Right hindlimb (tissue), 1 donor: ENCODE data around the gene RFC2.
"Not testable (repeated sequence)": the region's sequence is repeated elsewhere in the genome, so short reads cannot be mapped to it uniquely, and the experiment has no call there.

Source experiments
- DNase-seq: peaks from one replicate; pipeline ENCODE4 v3.0.0-alpha.2; 2018

The RFC2 gene

DNA sequence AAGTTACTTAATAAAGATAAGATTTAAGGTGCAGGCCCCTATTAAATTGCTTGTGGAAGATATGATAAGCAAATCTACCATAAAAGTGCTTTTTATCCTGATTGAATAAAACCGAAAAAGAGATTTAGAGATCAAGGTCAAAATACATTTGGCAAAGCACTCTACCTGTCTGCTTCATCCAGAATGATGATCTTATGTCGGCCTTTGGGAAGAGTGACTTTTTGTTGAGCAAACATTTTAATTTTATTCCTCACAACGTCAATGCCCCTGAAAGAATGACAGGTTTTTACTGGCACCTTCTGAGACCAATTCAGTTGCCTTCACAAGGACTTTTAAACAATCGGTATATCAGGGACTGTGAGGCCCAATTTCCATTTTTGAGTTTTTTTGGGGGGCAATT lies 7.7 kb downstream of the RFC2 start:
- DNase-seq = no peak

DNA sequence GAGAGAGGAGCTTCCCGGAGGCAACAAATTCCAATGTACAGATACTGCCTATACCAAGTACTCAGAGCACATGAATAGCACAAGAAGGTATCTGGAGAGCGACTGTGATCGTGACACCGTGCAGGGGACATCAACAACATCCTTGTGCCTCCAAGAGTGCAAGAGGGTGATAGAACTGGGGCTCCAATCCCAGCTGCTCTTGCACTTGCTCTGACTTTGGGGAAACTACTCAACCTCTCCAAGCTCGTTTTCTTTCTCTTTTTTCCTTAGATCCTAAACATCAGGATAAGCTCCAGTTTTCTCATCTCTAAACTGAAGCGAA lies 12.1 kb downstream of the RFC2 start:
- DNase-seq = no peak

DNA sequence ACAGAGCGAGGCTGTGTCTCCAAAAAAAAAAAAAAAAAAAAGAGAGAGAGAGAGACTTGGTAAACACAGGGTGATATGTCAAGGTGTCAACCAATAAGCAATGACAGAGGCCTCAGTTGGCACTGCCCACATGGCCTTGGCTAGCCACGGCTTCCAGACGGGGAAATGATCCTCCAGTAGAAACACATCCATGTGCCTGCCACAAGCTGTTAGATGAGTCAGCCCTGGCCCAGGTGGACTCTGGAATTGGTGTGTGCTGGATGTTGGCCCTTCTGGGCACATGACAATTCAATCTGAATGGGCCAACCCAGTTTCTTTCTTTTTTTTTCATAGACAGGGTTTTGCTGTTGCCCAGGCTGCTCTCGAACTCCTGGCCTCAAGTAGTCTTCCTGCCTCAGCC lies 13.7 kb downstream of the RFC2 start:
- DNase-seq = no peak

DNA sequence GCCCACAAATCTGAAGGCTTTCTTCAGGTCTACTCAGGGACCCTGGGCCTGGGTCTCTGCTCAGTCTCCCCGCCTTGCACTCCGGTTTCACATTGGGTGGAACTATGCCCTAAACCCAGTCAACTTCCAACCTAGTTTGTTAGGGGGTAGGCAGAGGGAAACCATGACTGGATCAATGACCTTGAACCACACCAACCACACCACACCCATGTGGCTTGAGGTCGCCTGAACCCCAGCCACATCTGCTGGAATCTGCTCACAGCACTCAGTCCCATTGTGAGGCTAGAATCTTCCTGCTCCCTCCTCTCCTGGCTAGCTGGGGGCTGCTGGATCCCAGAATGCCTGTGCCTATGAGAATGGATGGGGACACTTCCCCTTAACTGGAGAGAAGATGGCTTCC lies 17.9 kb downstream of the RFC2 start:
- no peak for DNase-seq

DNA sequence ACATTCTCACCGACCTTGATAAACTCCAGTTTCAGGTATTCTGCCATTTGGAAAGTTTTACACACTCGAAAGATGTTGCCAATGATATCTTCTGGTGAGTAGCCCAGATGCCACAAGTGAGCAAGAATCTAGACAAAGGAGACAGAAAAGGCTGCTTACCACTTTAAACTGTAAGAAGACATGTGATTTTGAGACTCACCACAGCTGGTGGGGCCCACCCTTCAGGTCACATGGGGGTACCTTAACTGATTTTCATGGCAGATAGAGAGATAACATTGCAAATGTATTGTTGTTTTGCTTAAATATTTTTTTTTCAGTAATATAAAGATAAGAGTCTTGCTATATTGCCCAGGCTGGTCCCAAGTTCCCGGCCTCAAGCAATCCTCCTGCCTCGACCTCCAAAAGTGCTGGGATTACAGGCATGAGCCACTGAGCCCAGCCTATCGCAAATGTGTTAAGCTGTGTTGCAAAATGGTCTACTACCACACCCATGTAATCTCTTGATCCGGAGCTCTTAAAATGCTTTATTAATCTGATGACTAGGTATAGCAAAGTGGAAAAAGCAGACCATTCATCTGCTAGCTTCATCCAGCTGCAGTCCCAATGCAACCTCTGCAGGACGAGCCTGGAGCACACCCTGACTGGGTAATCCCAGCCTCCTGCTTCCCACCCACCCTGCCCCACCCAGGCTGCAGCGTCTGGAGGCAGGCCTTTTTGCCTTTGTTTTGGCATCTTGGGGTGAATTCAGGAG lies 18.5 kb downstream of the RFC2 start:
- no peak for DNase-seq

DNA sequence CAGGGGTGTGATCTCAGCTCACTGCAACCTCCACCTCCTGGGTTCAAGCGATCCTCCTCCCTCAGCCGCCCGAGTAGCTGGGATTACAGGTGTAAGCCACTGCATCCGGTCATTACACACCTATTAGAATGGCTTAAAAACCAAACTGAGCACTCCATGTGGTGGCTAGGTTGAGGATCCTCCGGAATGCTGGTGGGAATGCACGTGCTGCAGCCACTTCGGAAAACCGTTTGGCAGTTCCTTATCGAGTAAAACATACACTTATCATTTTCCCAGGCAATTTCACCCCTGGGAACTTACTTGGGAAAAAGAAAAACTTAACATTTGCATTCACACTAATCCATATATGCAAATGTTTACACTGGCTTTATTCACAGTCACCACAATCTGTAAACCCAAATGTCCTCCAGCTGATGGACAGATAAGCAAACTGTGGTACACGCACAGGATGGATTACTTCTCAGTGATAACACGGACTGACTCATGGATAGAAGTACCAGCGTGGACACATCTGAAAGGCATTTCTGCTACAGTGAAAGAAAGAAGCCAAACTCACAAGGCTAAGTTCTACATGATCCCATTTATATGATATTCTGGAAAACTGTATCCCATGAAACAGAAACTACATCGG lies 20.4 kb downstream of the RFC2 start:
- no peak for DNase-seq

DNA sequence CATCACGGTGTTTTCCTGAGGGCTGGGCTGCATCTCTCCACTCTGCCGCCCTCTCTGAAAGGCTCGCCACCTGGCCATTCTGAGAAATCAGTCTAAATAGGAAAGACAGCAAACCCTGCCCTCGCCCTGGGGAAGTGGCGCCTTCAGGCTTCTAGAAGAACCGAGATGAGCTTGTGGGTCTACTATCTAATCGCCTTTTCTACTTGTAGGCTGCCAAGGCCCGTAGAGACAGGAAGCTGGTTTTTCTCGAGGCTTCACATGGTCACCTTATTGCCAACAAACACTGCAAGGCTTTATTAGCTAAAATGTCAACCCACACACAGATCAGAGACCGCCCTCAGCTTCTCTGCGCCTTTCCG lies 23.0 kb downstream of the RFC2 start:
- DNase-seq = no peak

DNA sequence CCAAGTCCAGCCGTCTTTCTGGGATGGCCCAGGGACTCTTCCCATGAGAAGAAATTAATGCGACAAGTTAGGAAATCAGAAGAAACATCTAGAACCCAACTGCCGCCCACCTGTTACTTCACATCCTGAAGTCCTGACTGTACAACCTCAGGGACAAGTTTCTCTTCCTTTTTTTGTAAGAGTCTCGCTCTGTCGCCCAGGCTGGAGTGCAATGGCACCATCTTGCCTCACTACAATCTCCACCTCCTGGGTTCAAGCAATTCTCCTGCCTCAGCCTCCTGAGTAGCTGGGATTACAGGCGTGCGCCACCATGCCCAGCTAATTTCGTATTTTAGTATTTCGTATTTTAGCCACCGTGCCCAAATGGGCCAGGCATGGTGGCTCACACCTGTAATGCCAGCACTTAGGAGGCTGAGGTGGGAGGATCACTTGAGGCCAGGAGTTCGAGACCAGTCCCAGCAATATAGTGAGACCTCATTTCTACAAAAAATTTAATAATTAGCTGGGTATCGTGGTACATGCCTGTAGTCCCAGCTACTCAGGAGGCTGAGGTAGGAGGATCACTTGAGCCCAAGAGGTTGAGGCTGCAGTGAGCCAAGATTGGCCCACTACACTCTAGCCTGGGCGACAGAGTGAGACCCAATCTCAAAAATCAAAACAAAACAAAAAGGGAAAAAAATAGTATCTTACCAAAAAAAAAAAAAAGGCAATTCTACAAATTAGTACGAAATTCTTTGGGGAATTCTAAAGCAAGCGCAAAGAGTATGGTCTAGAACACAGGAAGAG lies 23.6 kb downstream of the RFC2 start:
- no peak for DNase-seq

DNA sequence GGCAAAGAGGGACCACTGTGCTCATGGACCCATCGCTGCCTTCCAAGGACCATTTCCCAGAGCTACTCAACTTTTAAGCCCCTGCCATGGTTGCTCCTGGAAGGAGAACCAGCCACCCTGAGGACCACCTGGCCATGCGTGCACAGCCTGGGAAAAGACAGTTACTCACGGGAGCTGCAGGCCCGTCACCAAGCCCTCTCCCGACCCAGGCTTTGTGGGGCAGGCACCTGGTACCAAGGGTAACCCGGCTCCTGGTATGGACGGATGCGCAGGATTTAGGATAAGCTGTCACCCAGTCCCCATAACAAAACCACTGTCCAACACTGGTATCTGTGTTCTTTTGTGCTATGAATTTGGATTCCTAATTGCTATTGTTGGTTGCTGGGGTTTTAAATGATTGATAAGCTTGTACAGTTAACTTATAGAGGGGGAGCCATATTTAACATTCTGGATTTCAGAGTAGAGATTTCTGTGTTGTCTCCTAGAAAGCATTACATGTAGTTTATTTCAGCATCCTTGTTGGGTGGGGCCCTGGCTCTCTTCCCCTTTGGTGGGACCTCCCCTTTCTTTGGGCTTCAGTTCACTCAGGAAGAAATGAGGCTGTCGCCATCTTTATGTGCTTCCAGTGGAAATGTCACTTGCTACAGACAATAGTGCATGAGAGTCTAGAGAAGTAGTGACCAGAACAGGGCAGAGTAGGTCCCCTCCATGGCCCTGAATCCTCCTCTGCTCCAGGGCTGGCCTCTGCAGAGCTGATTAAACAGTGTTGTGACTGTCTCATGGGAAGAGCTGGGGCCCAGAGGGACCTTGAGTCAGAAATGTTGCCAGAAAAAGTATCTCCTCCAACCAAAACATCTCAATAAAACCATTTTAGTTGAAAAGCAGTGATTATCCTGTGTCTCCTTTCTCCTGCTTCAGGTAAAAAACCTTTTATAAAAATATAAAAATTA lies 25.0 kb downstream of the RFC2 start:
- no peak for DNase-seq

DNA sequence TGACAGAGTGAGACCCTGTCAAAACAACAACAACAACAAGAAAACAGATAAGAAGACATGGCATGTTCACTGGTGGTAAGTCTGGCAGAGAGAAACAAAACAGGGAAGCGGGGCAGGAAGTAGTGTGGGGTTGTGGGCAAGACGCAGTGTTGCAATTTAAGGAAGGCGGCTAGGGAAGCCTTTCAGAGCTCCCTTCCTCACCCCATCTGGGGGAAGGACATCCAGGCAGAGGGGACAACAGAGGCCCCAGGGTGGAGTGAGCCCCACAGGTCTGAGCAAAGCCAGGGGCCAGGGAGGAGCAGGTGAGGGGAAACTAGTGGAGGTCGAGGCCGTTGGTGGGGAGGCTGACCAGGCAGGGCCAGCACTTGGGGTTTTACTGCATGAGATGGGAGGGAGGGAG lies 27.6 kb downstream of the RFC2 start:
- DNase-seq = no peak

DNA sequence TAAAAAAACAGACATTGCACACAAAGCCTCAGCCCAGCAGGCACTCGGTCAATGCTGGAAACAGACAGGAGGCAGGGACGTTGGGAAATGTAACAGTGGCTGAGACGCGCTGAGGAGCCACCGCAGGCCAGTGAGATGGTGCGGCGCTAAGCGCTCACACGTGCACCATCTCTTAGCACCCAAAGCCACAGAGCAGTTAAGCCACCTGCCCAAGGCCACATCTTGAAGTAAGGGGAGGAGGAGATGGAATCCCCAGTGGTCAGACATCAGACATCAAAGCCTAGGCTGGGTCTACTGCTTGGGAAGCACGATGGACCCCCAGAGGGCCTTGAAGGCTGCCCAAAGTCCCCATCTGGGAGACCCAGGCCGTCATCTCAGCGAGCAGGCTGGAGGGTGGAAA lies 28.8 kb downstream of the RFC2 start:
- DNase-seq = no peak

DNA sequence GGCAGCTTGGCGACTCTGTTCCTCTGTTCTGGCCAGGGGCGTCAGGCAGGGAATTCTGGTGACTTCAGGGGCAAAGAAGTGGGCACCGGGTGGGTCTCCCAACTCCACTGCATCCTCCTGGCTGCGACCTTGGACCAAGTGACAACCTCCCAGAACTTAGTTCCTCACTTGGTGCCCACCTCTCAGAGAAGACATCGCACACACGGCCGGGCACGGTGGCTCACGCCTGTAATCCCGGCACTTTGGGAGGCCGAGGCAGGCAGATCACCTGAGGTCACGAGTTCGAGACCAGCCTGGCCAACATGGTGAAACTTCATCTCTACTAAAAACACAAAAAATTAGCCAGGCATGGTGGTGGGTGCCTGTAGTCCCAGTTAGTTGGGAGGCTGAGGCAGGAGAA lies 29.3 kb downstream of the RFC2 start:
- DNase-seq = not testable (repeated sequence)

DNA sequence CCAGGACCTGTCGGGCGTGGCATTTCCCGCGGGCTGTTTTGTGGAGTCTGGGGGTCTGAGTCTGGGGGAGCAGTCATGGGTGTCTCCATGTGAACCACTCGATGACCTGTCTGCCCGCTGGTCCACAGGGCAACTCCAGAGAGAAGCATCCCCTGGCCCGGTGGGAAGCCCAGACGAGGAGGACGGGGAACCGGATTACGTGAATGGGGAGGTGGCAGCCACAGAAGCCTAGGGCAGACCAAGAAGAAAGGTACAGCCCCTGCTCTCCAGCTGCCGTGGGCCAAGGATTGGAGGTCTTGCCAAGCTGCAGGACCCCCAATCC lies 29.7 kb downstream of the RFC2 start:
- DNase-seq = no peak

DNA sequence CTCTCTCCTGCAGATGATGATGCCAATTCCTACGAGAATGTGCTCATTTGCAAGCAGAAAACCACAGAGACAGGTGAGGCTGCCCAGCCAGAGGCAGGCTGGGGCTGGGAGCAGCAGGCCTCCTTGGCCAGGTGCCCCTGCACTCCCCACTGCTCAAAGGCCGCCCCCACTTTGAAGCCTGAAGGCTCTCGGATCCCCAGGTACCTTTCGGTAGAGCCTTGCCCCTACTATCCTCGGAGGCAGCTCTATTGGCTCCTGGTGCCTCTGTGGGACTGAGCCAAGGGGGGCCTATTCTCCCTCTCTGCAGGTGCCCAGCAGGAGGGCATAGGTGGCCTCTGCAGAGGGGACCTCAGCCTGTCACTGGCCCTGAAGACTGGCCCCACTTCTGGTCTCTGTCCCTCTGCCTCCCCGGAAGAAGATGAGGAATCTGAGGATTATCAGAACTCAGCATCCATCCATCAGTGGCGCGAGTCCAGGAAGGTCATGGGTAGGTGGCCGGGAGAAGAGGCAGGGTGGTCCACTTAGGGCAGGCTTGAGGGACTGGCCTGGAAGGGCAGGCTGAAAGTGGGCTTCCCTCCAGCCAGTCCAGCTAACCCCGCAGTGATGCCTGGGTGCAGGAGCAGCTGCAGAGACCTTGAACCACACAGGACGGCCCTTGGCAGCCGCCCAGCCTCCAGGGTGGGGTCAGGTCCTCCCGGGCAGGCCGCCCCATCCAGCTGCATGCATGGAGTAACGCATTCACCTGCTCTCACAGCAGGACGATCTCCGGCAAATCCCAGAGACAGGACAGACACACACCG lies 30.3 kb downstream of the RFC2 start:
- no peak for DNase-seq

DNA sequence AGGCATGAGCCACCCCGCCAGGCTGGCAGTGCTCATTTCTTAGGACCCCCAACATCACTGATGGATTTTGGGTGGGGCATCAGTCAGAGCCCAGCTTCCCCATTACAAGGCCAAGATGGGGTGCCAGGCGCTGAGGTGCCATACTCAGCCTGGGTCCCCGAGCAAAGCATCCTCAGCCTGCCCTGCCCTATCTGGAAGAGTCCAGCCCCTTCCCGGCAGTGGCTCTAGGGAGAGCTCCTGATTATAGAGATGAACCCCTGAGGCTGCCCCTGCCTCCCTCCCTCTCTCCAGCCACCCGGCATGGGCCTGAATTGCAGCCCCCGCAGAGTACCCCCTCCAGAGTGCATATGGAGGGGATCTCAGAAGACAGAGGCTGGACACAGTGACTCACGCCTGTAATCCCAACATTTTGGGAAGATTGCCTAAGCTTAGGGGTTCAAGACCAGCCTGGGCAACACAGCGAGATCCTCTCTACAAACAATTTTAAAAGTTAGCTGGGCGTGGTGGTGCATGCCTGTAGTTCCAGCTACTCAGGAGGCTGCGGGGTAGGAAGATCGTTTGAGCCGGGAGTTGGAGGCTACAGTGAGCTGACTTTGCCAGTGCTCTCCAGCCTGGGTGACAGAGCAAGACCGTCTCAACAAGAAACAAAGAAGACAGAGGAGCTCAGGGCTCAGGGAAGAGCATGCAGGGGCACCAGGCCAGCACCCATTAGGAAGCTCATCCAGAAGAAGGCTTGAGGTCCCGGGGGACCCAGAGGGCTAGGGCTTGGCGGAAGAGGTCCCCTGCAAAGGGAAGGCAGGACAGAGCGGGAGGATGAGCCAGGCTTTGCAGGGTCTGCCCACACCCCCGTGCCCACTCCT lies 31.1 kb downstream of the RFC2 start:
- no peak for DNase-seq

DNA sequence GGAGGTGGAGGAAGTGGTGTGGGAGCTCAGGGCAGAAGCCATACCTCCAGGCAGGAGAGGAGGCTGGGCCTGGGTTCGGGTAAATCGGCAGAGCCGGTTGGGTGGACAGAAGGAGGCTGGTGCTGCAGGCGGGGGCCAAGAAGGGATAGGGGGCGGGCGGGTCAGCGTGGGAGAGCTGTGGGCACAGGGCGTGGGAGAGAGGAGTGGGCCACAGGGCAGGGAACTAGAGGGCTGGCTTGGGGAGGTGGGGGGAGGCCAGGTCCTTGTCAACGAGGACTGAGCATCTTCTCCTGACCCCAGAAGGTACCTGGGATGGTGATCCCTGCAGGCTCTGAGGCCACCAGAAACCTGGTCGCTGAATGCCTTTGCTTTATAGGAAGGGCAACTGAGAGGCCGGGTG lies 32.5 kb downstream of the RFC2 start:
- DNase-seq = no peak

DNA sequence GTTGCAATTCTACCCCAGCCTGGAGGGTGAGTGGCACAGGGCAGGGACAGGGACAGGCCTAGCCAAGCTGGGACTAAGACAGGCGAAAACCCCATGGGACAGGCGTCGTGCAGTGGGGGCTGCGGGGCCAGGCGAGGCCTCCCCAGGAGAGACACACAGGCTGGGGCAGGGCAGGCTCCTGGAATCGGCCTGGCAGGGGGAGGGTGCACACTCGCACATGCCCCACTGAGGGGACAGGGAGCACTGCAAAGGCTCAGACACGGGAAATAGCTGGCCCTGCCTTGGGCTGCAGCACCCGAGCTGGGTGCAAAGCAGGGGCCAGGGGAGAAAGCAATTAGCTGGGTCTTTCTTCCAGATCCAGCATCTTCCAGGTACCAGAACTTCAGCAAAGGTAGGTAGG lies 34.0 kb downstream of the RFC2 start:
- no peak for DNase-seq

DNA sequence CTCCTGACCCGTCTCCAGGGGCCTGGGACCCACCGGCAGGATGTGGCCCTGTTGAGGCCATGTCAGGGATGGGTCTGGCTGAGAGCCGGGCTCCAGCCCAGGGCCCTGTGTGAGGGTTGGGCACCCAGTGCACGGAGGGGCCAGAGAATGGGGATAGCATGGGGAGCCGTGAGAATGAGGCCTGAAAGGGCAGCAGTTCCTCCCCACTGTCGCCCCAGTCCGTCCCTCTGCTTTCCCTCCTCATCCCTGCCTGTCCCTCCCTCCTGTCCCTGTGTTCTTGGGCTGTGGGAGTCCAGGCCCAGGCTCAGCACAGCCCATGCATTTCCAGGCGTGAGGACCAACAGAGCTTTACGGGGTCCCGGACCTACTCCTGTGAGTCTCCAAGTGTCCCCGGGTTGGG lies 34.8 kb downstream of the RFC2 start:
- DNase-seq = no peak

DNA sequence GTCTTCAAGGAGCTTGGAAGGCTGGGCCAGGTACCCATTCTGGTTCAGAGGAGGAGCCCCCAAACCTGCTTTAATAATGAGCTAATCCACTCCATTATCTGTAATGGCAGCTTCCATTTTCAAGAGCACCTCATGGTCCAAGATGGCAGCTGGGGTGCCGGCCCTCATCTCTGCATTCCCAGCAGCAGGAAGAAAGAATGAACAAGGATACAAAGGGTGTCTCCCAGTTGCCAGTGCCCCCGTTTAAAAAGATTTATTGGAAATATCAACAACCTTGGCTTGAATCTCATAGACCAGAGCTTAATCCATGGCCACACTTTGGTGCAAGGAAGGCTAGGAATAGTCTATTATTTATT lies 35.9 kb downstream of the RFC2 start:
- no peak for DNase-seq

DNA sequence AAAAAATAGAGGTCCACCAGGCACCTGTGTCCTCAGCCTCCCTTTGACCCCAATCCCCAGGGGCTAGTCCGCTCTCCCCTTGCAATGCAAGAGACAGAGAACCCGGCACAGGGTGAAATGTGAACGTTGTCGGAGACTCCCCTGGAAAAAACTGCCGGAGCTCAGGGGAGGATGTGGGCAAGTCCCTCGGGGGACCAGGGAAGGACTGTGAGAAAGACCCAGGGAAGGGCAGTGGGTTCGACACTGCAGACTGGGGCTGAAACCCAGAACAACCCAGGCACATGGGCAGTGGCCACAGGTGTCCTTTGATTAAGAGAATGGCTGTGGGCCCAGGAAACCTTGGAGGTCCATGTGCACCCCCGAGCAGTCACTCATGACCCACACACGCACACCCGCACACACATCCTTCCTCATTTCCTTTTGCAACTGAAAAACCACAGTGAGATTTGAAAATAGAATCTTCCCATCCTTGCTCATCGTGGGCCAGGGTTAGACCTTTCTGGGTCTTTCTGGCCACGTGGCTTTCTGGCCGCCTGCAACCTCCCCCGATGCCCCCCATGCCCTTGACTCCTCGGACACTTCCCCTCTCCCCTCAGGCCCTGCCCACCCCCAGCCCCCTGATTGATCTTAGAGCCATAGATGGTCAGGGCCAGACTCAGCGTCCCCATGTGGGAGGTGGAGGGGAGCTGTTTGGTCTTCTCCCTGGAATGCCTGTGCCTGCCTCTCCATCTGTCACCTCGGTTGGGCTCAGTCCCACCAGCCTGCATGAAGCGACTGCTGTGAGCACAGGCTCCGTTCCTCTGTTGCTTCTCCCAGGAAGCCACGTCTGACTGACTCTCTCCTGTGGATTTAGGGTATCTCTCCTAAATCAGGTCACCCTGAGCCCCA lies 36.5 kb downstream of the RFC2 start:
- DNase-seq = no peak

DNA sequence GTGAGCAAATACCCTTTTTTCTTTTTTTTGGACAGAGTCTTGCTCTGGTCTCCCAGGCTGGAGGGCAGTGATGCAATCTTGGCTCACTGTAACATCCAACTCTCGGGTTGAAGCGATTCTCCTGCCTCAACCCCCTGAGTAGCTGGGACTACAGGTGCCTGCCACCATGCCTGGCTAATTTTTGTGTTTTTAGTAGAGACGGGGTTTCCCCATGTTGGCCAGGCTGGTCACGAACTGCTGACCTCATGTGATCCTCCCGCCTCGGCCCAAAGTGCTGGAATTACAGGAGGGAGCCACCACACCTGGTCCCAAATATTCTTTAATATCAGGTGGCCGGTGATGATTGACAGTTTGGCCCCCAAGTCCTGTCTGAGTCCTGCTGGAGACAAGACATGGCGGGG lies 37.8 kb downstream of the RFC2 start:
- DNase-seq = no peak
